Lower leg skin (tissue), 3 donors: ENCODE data around the gene SPATA13.

Experiments used
- POLR2A ChIP-seq, 2 donors: fragments of 450-650 bp; IDR thresholded peaks; one replicate each; pipeline ENCODE4 v1.6.1; 2016 to 2017; ENCODE audit warnings: antibody characterized with exemption in 2 of 2, mild to moderate bottlenecking in 1 of 2, moderate library complexity in 1 of 2
- TF ChIP-seq, protein P1 (sequence below), 3 donors: fragments of 450-650 bp; IDR thresholded peaks; one replicate each; pipeline ENCODE4 v1.5.1; 2016; ENCODE audit warnings: antibody characterized with exemption in 3 of 3, mild to moderate bottlenecking in 3 of 3, moderate library complexity in 2 of 3

DNA sequence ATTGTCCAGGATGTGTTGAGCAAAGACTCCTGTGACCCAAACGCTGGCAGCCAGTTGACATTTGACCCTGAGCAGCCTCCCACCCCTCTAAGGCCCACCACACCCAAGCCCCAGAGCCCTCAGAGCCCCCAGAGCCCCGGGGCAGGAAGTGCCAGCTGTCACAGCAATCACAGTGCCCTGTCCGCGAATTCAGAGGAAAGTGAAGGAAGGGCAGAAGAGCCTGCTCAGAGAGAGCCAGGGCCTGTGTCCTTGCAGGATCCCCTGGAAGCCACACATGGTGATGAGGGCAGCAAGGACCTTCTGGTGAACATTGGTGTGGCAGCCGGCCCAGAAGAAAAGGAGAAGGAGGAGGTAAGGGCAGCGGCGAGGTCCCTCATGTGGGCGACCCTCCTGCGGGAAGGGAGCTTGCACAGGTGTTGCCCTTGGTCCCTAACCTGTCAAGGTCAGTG is 63.7 kb downstream of the SPATA13 start:
- TF ChIP-seq POLR2A (IDR thresholded peaks at IDR 0.05), result no peak
- TF ChIP-seq, protein P1, sequence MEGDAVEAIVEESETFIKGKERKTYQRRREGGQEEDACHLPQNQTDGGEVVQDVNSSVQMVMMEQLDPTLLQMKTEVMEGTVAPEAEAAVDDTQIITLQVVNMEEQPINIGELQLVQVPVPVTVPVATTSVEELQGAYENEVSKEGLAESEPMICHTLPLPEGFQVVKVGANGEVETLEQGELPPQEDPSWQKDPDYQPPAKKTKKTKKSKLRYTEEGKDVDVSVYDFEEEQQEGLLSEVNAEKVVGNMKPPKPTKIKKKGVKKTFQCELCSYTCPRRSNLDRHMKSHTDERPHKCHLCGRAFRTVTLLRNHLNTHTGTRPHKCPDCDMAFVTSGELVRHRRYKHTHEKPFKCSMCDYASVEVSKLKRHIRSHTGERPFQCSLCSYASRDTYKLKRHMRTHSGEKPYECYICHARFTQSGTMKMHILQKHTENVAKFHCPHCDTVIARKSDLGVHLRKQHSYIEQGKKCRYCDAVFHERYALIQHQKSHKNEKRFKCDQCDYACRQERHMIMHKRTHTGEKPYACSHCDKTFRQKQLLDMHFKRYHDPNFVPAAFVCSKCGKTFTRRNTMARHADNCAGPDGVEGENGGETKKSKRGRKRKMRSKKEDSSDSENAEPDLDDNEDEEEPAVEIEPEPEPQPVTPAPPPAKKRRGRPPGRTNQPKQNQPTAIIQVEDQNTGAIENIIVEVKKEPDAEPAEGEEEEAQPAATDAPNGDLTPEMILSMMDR (IDR thresholded peaks at IDR 0.05), result no peak
